HUES6 (cell line): Measurements from ENCODE around the gene COL18A1.

ENCODE experiments used
- H3K27ac ChIP-seq: 2 replicates; pipeline ENCODE4 v1.7.0; 2013; ENCODE audit warnings: low read depth, mild to moderate bottlenecking, low read length, inconsistent platforms
- H3K27me3 ChIP-seq: 2 replicates; pipeline ENCODE4 v1.6.1; 2013; ENCODE audit warnings: low read length; ENCODE audit not compliant: control insufficient read depth, insufficient read depth
- H3K36me3 ChIP-seq: 2 replicates; pipeline ENCODE4 v1.6.1; 2013; ENCODE audit warnings: low read length; ENCODE audit not compliant: control insufficient read depth, insufficient read depth
- H3K4me1 ChIP-seq: 2 replicates; pipeline ENCODE4 v1.6.1; 2013; ENCODE audit warnings: low read length; ENCODE audit not compliant: control insufficient read depth, insufficient read depth
- H3K4me3 ChIP-seq: 2 replicates; pipeline ENCODE4 v1.5.1; 2013; ENCODE audit warnings: low read depth, low read length
- H3K9ac ChIP-seq: one replicate; pipeline ENCODE4 v1.6.1; 2013; ENCODE audit warnings: mild to moderate bottlenecking, low read length
- H3K9me3 ChIP-seq: 2 replicates; pipeline ENCODE4 v1.6.1; 2013; ENCODE audit warnings: low read depth, low read length; ENCODE audit not compliant: control insufficient read depth, insufficient read depth

Gene COL18A1

DNA sequence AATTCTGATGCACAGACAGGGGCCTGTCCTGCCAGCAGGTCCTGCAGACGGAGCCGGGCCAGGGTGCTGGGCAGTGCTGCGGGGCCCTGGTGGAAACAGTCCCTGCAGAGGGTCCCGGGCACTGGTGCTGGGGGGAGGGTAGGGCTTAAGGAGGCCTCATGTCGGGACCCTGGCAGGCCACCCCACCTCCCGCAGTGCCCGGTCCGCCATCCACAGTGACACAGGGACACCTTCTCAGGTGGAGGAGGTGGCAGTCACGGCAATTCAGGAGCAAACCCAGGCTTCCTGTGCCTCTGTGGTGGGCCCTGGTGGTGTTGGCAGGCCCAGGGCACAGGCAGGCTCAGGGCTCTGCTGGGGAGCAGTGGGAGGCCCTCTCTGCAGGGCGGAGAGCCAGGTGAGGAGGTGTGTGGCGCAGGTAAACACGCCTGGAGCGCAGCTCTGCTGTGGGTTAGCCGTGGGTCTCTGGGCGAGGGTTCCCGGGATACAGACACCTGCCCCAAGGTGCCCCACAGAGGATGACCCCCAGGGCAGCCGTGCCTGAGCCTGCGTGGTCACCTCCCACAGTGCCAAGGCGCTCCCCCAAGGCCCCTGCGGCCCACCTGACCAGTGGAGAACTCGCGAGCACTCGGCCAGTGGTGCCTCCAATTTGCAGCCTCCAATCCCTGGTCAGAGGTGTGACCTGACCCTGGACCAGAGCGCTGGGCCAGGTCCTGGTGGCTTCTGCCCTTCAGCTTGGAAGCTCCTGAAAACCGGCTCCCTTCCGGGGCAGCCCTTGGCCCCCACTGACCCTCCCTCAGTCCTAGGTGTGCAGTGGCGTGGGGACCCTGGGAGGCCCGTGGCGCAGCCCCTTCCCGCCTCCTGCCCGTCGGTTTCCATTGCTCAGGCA, 19.2 kb downstream of the COL18A1 start:
- Histone ChIP-seq H3K4me3 (no peak overlapping the region), H3K27me3 (no peaks in the 10 kb centered on the region), H3K4me1 (peaks cover 57% of the 10 kb centered on the region), H3K27ac (0 out of 2 replicates have a peak overlapping the region, but pooled peaks have one; percentile 34), H3K36me3 (peaks cover 30% of the 10 kb centered on the region), H3K9ac (no peak overlapping the region), H3K9me3 (no peaks in the 10 kb centered on the region)

DNA sequence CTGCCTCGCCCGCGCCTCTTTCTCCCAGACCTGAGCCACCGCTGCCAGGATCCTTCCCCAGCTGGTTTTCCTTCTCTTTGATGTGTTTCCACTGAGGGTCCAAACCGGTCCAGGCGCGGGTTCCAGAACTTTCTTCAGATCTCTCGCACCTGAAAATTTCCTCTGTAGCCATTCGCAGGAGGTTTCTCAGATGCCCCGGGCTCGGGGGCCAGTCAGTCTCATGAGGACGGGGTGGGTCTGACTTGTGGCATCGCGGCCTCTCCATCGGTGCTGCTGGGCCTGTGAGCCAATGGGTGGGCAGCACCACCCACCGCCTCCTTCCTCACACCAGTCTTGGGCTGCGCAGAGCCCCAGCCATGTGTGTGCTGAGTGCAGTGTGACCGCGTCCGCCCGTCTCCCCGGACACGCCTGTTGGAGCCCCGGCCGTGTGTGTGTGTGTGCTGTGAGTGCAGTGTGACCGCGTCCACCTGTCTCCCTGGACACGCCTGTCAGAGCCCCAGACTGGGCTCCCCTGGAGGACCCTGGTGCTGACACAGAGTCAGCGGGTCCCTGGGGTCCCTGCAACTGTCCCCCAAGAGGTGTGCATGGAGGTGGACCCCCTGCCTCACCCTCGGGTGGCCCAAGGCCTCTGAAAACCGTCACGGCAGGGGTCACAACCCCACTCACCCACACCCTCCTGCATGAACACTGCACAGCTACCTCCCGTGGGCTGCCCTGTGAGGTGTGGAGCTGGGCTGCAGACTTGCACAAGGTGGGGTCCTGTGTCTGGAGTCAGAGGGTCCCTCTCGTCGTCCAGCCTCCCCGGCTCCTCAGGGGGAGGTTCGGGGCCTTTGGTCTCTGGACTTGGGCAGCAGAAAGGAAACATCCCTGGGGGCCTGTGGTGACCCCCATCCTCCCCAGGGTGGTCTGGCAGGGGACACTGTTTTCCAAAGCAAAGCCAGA, 20.2 kb downstream of the COL18A1 start:
- H3K4me1 ChIP-seq, result peaks cover 62% of the 10 kb centered on the region
- no peaks in the 10 kb centered on the region for H3K9me3 ChIP-seq
- H3K36me3 ChIP-seq, result peaks cover 30% of the 10 kb centered on the region
- H3K9ac ChIP-seq, result no peak overlapping the region
- H3K4me3 ChIP-seq, result no peak overlapping the region
- H3K27ac ChIP-seq, result no peak overlapping the region
- no peaks in the 10 kb centered on the region for H3K27me3 ChIP-seq

DNA sequence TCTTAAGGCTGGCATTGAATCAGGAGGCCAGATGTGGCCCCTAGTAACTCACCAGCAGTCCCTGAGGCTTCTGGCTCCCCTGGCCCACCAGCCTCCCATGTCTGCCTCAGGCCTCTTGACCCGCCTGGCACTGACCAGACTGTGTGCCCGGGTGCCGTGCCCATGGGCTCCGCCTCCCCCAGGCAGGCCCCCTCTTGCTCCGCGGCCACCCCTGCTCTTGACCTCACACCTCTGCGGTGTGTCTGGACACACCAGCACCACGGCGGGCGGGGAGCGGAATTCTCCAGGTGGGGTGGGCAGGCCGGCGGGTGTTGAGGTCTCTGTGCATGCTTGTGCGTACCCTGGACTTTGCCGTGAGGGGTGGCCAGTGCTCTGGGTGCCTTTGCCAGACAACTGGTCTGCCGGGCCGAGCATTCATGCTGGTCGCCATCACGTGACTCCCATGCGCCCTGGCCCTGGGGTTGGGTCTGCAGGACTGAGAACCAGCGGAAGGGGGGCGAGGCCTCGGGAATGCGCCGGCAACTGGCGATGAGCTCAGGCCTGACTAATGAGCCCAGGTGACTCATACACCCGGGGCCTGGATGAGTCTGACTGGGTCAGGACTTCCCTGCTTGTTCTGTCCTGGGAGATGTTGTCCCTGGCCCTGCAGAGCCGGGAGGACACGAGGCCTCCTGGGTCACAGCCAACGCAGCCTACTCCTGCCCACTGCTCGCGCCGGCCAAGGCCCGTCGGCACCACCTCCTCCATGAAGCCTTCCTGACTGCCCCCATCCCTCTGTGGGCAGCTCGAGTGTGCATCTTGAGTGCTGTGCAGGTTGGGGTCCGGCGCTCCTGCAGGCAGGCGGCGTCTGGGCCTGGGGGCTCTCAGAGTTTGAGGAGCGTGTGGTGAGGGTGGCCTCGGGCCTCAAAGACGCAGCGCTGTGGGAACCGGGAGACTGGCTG, 22.6 kb downstream of the COL18A1 start:
- Histone ChIP-seq H3K4me1 (peaks cover 71% of the 10 kb centered on the region), H3K27ac (peak overlapping the region; percentile 81), H3K9ac (peak overlapping the region; percentile 54)

DNA sequence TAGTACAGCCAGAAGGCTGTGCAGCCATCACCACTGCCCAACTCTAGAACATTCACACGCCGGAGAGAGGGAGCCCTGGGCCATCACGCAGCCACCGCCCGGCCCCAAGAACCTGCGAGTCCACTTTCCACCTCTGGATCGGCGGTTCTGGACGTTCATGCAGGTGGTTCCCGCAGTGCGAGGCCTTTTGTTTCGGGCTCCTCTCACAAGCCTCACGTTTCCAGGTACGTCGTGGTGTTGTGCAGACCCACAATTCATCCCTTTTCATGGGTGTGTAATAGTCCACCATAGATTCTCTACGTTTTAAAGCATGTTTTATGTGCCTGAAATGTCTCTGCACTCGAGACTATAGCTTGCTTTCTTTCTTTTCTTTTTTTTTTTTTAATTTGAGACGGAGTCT, 23.6 kb downstream of the COL18A1 start:
- peaks cover 77% of the 10 kb centered on the region for H3K4me1 ChIP-seq
- H3K36me3 ChIP-seq, result peaks cover 15% of the 10 kb centered on the region
- no peaks in the 10 kb centered on the region for H3K27me3 ChIP-seq
- H3K9ac ChIP-seq, result no peak overlapping the region
- H3K27ac ChIP-seq, result no peak overlapping the region
- H3K9me3 ChIP-seq, result no peaks in the 10 kb centered on the region
- H3K4me3 ChIP-seq, result no peak overlapping the region

More for the DNA sequence above, 22.6 kb downstream of the COL18A1 start:
- no peaks in the 10 kb centered on the region for H3K9me3 ChIP-seq
- H3K27me3 ChIP-seq, result no peaks in the 10 kb centered on the region
- H3K36me3 ChIP-seq, result peaks cover 12% of the 10 kb centered on the region
- no peak overlapping the region; the same call in 1 of the 2 replicates for H3K4me3 ChIP-seq

DNA sequence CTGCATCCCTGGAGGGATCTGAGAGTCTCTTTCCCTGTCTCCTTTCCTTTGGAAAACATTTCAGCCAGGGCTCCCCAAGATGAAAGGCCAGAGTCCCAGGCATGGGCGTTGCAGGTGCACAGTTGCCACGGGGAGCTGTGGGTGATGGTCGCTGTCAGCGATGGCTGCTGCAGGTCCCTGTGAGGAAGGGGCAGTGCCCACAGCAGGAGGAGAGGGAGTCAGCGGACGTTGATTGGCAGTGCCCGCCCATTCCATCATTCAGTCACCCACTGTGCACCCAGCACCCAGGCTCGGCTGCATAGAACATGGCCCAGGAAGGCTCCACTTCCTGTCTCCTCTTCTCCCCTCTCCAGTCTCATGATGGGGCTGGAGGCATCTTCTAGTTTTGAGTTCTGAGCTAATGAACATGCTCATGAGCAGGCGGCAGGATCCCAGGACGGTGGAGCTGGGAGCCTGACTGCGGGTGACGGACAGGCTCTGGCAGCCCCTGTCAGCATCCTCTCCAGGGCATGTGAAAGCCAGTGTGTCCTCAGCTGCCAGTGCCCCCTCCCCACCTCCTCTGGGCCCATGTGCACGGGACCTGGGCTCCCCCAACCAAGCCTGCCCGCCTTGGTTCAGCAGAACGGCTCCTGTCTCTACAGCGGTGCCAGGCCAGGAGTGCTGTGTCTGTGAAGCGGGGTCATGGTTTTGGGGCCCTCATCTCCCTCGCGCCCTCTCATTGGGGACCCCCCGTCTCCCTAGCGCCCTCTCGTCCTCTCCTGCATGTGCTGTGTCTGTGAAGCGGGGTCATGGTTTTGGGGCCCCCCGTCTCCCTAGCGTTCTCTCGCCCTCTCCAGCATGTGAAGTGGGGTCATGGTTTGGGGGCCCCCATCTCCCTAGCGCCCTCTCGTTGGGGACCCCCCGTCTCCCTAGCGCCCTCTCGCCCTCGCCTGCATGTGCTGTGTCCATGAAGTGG, 24.5 kb downstream of the COL18A1 start:
- Histone ChIP-seq H3K36me3 (peaks cover 17% of the 10 kb centered on the region), H3K27me3 (no peaks in the 10 kb centered on the region), H3K9me3 (no peaks in the 10 kb centered on the region), H3K9ac (no peak overlapping the region), H3K4me1 (peaks cover 79% of the 10 kb centered on the region), H3K27ac (no peak overlapping the region; the same call in 1 of the 2 replicates), H3K4me3 (no peak overlapping the region)

DNA sequence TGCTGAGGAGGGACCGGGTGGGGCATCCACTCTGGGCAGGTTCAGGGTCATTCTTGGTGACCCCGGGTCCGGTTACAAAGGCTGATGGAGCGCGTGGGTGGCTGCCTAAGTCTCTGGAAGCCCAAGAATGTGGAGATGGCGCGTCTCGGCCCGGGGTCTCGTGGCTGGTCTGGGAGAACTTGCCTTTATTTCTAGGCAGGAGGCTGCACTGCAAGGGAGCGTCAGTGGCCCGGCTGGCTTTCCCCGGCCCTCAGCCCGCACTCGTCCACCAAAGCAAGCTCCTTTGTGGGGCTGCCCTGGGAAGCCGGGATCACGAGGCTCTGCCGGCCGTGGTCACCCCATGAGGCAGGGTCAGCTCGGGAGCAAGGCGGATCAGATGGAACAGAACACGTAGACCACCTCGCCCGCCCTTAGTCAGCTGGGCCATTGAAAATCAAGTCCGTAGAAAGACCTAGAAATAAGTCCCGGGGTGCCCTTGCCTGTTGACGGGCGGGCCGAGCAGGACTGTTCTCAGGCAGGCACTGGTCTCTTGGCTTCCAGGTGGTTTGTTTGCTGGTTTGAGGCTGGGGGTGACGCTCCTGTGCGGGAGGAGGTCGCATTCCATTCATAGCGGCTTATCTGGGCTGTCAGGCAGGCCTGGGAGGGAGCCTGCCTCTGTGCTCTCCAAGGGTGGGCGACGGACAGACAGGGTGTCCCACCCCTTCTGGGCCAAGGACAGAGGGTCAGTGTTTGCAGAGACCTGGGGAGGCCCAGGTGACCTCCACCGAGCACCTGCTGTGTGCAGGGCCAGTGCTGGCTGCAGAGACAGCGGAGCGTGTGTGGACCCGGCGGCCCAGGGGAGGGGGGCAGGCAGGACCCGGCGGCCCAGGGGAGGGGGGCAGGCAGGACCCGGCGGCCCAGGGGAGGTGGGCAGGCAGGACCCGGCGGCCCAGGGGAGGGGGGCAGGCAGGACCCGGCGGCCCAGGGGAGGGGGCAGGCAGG, 25.8 kb downstream of the COL18A1 start:
- peak overlapping the region; percentile 29; the same call in 1 of the 2 replicates for H3K4me3 ChIP-seq
- H3K9me3 ChIP-seq, result no peaks in the 10 kb centered on the region
- H3K27me3 ChIP-seq, result no peaks in the 10 kb centered on the region
- peak overlapping the region; percentile 78 for H3K27ac ChIP-seq
- H3K9ac ChIP-seq, result peak overlapping the region; percentile 62
- H3K4me1 ChIP-seq, result peaks cover 72% of the 10 kb centered on the region
- peaks cover 17% of the 10 kb centered on the region for H3K36me3 ChIP-seq

DNA sequence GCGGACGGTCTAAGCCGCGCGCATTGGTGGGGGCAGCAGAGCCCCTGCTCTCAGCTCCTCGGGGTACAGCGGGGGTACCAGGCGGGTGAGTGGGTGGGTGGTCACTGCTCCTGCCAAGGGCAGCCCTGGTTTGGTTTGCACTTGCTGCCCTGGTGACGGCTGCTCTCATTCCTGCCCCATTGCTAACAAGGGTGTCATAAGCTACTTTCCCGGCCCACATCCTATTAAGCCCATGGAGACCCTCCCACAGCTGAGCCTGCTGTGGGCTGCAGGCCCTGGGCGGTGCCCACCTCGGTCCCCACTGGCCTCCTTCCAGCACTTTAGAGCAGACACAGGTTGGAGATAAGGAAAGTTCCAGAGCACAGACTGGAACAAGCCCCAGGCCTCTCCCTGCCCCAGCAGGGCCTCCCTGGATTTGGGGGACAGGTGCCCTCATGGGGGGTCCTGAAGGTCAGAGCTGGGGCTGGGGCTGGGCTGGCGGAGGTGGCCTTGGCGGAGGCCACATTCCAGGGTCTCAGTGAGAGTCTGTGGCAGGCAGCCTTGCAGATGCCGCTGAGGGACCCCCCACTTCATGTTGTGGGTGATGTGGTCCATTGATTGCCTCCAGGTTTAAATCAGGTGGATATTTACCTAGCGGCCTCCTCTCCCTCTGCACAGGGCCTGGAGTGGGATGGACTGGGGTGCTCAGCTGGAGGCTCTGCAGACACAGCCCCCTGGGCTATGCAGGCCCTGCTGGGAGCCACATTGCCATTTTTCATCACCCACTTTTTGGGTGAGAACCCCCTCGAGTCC, 27.0 kb downstream of the COL18A1 start:
- Histone ChIP-seq H3K27me3 (no peaks in the 10 kb centered on the region), H3K9ac (no peak overlapping the region), H3K4me1 (peaks cover 65% of the 10 kb centered on the region), H3K9me3 (no peaks in the 10 kb centered on the region), H3K27ac (peak overlapping the region; percentile 50), H3K36me3 (peaks cover 20% of the 10 kb centered on the region), H3K4me3 (no peak overlapping the region)

DNA sequence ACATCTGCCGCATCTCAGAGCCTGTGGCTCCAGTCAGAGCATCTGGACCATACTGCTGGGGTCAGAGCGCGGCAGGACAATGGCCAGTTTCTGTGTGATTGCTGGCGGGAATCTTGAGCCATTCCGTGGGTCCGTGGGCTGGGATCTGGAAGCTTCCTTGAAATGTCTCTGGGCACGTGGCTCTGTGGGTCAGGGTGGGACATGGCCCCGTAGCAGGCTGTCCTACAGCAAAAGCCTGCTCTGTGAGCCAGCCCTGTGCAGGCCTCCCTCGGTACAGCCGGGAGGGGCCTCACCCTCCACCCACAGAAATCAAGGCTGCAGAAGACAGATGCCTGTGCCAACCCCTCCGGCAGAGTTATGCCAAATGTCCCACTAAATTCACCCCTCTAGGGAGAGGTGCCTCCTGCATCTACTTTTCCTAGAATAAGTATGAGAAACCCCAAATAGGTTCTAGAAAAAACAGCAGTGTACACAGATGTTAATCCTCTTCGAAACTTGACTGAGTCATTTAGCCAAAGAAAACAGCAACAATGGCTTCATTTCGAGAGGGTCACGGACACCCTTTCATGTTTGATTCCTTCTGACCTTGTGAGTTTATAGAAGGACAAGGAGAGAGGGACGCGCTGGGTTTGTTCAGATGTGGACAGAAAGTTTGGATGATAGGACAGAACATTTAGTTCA, 27.8 kb downstream of the COL18A1 start:
- Histone ChIP-seq H3K4me1 (peaks cover 58% of the 10 kb centered on the region), H3K4me3 (no peak overlapping the region), H3K27ac (no peak overlapping the region), H3K9me3 (no peaks in the 10 kb centered on the region), H3K9ac (no peak overlapping the region), H3K27me3 (no peaks in the 10 kb centered on the region), H3K36me3 (peaks cover 27% of the 10 kb centered on the region)
